Peyer's patch (tissue), 4 donors: ENCODE data around the gene PTPN11.

Source experiments
- CTCF ChIP-seq, 6 experiments: fragments of 450-650 bp in 4 of 6; fragments of 200-600 bp in 2 of 6; sonication (generic) in 1 of 6; IDR thresholded peaks; one replicate each; pipeline ENCODE4 v1.5.1; 2017 to 2019; ENCODE audit warnings: antibody characterized with exemption in 6 of 6, mild to moderate bottlenecking in 3 of 6, moderate library complexity in 1 of 6
- POLR2A ChIP-seq, 2 donors: fragments of 450-650 bp; IDR thresholded peaks; one replicate each; pipeline ENCODE4 v1.5.1; 2017; ENCODE audit warnings: antibody characterized with exemption in 2 of 2, mild to moderate bottlenecking in 2 of 2, moderate library complexity in 2 of 2

- TF ChIP-seq POLR2A (IDR thresholded peaks at IDR 0.05): no peak
- no peak for TF ChIP-seq CTCF (IDR thresholded peaks at IDR 0.05)
These were observed 25.4 kb upstream of the PTPN11 start for GRCh38 chr12:112393328-112393727.
